ENCODE data around the gene PRSS50. TPM values are rescaled to one million over a fixed set of nuclear protein-coding genes. Genes with fewer than 3 reads are reported as not detected.

Gene PRSS50
- polyA plus RNA-seq, 1 experiment = not detected

DNA sequence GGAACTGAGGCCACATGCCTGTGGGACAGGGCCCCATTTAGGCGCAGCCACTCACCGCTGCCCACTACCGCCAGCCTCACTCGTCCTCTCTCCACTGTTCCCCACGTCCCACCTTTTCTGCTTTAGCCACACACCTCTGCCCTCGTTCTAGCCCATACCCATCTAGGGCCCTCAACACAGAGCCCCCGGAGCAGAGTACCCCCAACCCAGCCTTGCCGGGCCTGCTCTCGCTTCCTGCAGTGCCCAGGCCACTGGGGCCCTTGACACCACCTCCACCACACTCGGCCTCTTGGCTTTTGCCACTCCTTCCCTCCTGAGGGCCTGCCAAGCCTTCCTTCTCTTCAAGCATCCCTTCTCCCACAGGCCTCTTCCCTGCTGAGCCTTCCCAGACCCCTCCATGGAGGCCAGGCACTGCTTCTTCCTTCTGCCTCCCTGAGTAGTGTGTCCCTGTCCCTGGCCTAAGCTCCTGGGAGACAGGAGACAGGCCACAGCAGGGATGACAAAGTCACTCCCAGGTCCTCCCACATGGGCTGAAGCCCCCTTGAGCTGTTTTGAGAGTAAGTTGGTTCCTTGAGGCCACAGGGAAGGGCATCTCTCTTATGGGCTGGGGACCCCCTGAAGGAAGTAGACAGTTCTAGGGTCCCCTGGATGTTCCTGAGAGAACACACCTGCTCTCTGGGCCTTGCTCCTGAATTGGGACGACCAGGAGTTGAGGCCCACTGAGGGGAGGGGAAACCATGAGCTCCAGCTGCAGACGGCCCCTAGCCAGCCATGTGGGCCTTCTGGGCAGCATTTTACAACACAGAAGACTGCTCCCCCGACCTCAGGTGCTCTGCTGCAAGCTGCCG is 4.4 kb downstream of the PRSS50 start:
- TF ChIP-seq, protein P1, sequence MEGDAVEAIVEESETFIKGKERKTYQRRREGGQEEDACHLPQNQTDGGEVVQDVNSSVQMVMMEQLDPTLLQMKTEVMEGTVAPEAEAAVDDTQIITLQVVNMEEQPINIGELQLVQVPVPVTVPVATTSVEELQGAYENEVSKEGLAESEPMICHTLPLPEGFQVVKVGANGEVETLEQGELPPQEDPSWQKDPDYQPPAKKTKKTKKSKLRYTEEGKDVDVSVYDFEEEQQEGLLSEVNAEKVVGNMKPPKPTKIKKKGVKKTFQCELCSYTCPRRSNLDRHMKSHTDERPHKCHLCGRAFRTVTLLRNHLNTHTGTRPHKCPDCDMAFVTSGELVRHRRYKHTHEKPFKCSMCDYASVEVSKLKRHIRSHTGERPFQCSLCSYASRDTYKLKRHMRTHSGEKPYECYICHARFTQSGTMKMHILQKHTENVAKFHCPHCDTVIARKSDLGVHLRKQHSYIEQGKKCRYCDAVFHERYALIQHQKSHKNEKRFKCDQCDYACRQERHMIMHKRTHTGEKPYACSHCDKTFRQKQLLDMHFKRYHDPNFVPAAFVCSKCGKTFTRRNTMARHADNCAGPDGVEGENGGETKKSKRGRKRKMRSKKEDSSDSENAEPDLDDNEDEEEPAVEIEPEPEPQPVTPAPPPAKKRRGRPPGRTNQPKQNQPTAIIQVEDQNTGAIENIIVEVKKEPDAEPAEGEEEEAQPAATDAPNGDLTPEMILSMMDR (IDR thresholded peaks at IDR 0.05; ENCODE audit: insufficient read depth, low read depth, low read length) = no peak
- no peak overlapping the region for H3K4me3 ChIP-seq (ENCODE audit: low read depth, low read length)
- ChIA-PET POLR2A (no interaction called here), CTCF (interaction anchor here (1.3 kb wide), 1 partner anchor 83 kb away, joined by 3 read pairs; no protein-coding TSS in a partner anchor)
- peaks cover 1% of the 10 kb centered on the region; the same call in 1 of the 2 replicates for H3K27me3 ChIP-seq (ENCODE audit: control insufficient read depth, insufficient read depth, low read length)
- DNase-seq (ENCODE audit: low read depth) = no peak
- H3K36me3 ChIP-seq (ENCODE audit: control insufficient read depth, insufficient read depth, low read length) = no peaks in the 10 kb centered on the region

DNA sequence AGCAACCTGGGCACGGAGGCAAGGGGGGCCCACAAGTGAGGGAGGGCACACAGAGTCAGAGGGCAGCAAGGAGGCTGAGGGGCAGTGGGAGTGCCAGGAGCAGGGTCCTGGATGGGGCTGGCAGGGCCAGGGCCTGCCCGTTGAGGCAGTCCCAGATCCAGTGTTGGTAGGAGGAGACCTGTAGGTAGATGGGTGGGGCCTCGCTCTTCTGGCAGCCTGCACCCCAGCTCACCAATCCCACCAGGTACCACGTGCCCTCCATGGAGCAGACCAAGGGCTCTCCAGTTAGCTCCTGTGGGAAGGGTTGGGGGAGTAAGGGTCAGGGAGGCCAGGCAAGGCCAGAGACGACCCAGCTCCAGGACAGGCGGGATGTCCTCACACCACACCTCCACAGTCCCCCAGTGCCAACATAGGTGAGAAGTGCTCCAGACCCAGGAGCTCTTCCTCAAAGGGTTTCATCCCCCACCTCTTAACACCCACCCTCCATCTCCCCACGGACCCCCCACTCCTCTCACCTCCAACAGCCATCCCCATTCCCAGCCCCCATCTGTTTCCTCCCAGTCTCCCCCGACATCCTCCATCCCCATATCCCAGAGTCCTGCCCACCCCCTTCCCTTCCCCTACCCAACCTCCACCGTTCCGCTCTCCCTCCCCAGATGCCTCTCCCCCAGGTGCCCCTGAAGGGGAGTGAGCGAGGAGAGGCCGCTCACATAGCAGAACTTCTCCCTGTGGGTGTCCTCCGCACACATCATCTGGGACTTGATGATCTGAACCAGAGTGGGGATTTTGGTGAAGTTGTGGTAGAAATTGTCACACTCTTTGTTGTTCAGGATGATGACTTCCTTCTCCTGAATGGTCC is 5.2 kb downstream of the PRSS50 start:
- no peak for DNase-seq (ENCODE audit: low read depth)
- H3K27me3 ChIP-seq (ENCODE audit: control insufficient read depth, insufficient read depth, low read length) = peaks cover 1% of the 10 kb centered on the region; the same call in 1 of the 2 replicates
- TF ChIP-seq, protein P1 (IDR thresholded peaks at IDR 0.05; ENCODE audit: insufficient read depth, low read depth, low read length) = no peak
- H3K36me3 ChIP-seq (ENCODE audit: control insufficient read depth, insufficient read depth, low read length) = no peaks in the 10 kb centered on the region
- ChIA-PET CTCF (no interaction called here), POLR2A (no interaction called here)
- H3K4me3 ChIP-seq (ENCODE audit: low read depth, low read length) = no peak overlapping the region

DNA sequence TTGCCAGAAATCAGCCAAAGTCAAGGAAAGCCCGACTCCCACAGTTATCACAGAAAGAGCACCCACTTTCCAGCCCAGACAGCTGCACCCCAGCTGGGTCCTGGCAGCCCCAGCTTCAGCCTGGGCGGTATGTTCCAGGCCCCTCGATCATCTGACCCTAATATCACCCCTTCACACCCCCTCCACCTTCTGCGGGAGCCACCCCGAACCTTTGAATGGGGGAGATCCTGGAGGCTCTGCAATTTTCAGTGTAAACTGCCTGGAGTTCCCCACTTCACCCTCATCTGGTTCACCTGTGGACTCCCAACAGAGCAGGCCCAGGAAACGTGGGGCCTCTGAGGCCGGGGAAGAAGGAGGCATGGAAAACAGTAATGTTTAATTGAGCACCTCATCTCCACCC is 5.9 kb downstream of the PRSS50 start:
- ChIA-PET CTCF (interaction anchor here (3.0 kb wide), 1 partner anchor 183 kb away, joined by 8 read pairs; no protein-coding TSS in a partner anchor), POLR2A (no interaction called here)
- Histone ChIP-seq H3K27me3 (ENCODE audit: control insufficient read depth, insufficient read depth, low read length) (peaks cover 1% of the 10 kb centered on the region; the same call in 1 of the 2 replicates), H3K4me3 (ENCODE audit: low read depth, low read length) (no peak overlapping the region), H3K36me3 (ENCODE audit: control insufficient read depth, insufficient read depth, low read length) (no peaks in the 10 kb centered on the region)
- DNase-seq (ENCODE audit: low read depth) = no peak
- TF ChIP-seq, protein P1 (IDR thresholded peaks at IDR 0.05; ENCODE audit: insufficient read depth, low read depth, low read length) = no peak

DNA sequence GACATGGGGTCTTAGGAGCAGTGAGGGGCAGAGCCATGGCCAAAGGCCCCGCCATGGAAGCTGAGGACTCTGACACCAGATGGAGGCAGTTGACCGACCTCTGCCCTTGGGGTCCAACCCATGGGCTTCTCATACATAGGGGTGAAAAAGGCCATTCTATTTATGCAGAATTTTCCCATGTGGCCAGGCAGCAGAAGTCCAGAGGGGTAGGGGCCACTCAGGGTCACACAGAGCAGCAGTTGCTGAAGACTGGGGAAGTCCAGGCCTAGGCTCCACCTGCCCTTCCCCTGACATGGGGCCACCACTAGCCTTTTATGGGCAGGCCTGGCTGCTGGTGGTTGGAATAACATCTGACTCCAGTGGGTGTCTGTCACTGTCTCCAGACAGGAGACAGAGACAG is 6.4 kb downstream of the PRSS50 start:
- H3K4me3 ChIP-seq (ENCODE audit: low read depth, low read length) = no peak overlapping the region
- H3K36me3 ChIP-seq (ENCODE audit: control insufficient read depth, insufficient read depth, low read length) = no peaks in the 10 kb centered on the region
- TF ChIP-seq, protein P1 (IDR thresholded peaks at IDR 0.05; ENCODE audit: insufficient read depth, low read depth, low read length) = no peak
- peaks cover 1% of the 10 kb centered on the region; the same call in 1 of the 2 replicates for H3K27me3 ChIP-seq (ENCODE audit: control insufficient read depth, insufficient read depth, low read length)
- CTCF ChIA-PET = interaction anchor here (0.6 to 3.5 kb wide), 4 partner anchors 8 to 184 kb away, joined by 3 to 11 read pairs (median 6); no protein-coding TSS in a partner anchor
- POLR2A ChIA-PET = no interaction called here
- no peak for DNase-seq (ENCODE audit: low read depth)
